ENCODE measurements around the gene ROR2. TPM values are rescaled to one million over a fixed set of nuclear protein-coding genes. Genes with fewer than 3 reads are reported as not detected.

The ROR2 gene
- total RNA-seq, 1 donor from 2014 or later = 18.6 TPM

- H3K9me3 Mint-ChIP-seq (ENCODE audit: low read depth) = no peaks in the 10 kb centered on the region
- peaks cover 76% of the 10 kb centered on the region for H3K4me1 Mint-ChIP-seq (ENCODE audit: low read depth)
- DNase-seq (ENCODE audit: low spot score) = no peak
Measured at GRCh38 chr9:91890662-91891061, 59.4 kb downstream of the ROR2 start.

GRCh38 chr9:91889161-91889911, 60.7 kb downstream of the ROR2 start:
- peak overlapping the region; percentile 42 for H3K27ac Mint-ChIP-seq (ENCODE audit: unreplicated experiment)
- TF ChIP-seq CTCF (IDR thresholded peaks at IDR 0.05) = no peak
- H3K27me3 Mint-ChIP-seq (ENCODE audit: low read depth) = no peaks in the 10 kb centered on the region
- H3K4me3 Mint-ChIP-seq (ENCODE audit: unreplicated experiment) = no peak overlapping the region
- no peak for DNase-seq (ENCODE audit: low spot score)
- no peaks in the 10 kb centered on the region for H3K36me3 Mint-ChIP-seq (ENCODE audit: low read depth)
- no peaks in the 10 kb centered on the region for H3K9me3 Mint-ChIP-seq (ENCODE audit: low read depth)
- H3K4me1 Mint-ChIP-seq (ENCODE audit: low read depth) = peaks cover 82% of the 10 kb centered on the region

More at GRCh38 chr9:91890662-91891061, 59.4 kb downstream of the ROR2 start:
- Mint-ChIP-seq H3K27me3 (ENCODE audit: low read depth) (no peaks in the 10 kb centered on the region), H3K36me3 (ENCODE audit: low read depth) (no peaks in the 10 kb centered on the region), H3K27ac (ENCODE audit: unreplicated experiment) (peak overlapping the region; percentile 29), H3K4me3 (ENCODE audit: unreplicated experiment) (no peak overlapping the region)
- no peak for TF ChIP-seq CTCF (IDR thresholded peaks at IDR 0.05)

- no peak for TF ChIP-seq CTCF (IDR thresholded peaks at IDR 0.05)
- Mint-ChIP-seq H3K36me3 (ENCODE audit: low read depth) (no peaks in the 10 kb centered on the region), H3K4me1 (ENCODE audit: low read depth) (peaks cover 74% of the 10 kb centered on the region), H3K4me3 (ENCODE audit: unreplicated experiment) (peak overlapping the region; percentile 63), H3K27me3 (ENCODE audit: low read depth) (no peaks in the 10 kb centered on the region), H3K27ac (ENCODE audit: unreplicated experiment) (peak overlapping the region; percentile 83), H3K9me3 (ENCODE audit: low read depth) (no peaks in the 10 kb centered on the region)
- DNase-seq (ENCODE audit: low spot score) = no peak
Measured at GRCh38 chr9:91886414-91887076, 63.5 kb downstream of the ROR2 start.

GRCh38 chr9:91885746-91886413, 64.1 kb downstream of the ROR2 start:
- TF ChIP-seq CTCF (IDR thresholded peaks at IDR 0.05) = no peak
- H3K4me1 Mint-ChIP-seq (ENCODE audit: low read depth) = peaks cover 67% of the 10 kb centered on the region

More at GRCh38 chr9:91885746-91886413, 64.1 kb downstream of the ROR2 start:
- Mint-ChIP-seq H3K36me3 (ENCODE audit: low read depth) (no peaks in the 10 kb centered on the region), H3K27ac (ENCODE audit: unreplicated experiment) (peak overlapping the region; percentile 51), H3K9me3 (ENCODE audit: low read depth) (no peaks in the 10 kb centered on the region), H3K27me3 (ENCODE audit: low read depth) (no peaks in the 10 kb centered on the region), H3K4me3 (ENCODE audit: unreplicated experiment) (peak overlapping the region; percentile 25)
- no peak for DNase-seq (ENCODE audit: low spot score)

All from chondrocyte (in vitro differentiated cells).